Measurements from ENCODE around the gene ERAP2.

ERAP2 gene

DNA sequence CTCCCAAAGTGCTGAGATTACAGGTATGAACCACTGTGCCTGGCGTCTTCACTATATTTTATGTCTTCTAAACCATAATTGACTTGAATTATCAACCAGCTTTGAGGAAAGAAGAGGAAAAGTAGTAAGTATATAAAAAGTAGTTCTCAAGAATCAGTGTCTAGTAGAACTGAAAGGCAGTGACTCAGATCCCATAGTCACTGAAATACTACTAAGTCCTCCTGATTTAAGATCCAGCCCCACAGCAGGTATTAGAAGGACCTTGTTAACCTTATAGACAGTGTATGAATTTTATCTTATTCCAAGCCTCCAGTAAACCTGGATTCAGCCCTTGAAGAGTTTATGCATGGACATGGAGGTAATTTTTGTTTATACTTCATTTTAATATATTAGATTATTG is 91.1 kb downstream of the ERAP2 start:
- no peak overlapping the region for H3K4me3 ChIP-seq (ENCODE audit: low read length)
- TF ChIP-seq ZNF274 (IDR thresholded peaks at IDR 0.05; ENCODE audit: low read depth, low read length) = no peak

DNA sequence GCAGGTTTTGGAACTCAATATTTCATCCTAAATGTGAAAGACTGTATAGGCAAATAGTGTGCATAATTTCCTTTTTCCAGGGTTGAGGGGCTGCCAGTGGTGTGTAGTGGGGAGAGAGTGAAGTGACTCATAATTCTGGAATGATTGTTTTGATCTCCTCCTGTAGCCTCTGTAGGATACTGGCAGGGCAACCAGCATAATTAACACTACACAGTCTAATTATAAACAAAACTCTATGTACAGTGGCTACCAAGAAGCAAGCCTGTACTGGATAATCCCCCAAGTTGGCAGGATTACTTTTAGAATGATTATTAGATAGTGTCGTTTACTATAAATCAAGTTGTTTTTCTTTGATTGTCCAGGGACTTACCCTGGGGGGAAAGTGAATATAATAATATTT is 91.8 kb downstream of the ERAP2 start:
- no peak overlapping the region for H3K4me3 ChIP-seq (ENCODE audit: low read length)

DNA sequence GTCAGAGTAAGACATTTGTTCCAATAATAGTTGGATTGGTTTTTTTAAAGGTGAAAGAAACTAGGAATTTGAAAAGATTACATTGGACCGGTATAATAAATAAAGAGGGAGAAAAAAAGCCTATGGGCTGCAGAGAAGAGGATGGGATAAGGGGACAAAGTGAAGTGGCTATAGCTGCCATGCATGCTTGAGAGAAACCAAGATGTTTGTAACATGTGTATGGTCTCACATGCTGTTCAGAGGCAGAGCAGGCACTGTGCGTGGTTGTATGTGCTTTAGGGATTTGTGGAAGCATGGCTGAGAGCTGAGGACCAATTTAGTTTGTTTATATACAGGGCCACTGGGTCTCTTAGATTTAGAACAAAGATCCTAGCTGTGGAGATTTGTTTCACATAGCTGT is 92.3 kb downstream of the ERAP2 start:
- H3K4me3 ChIP-seq (ENCODE audit: low read length) = no peak overlapping the region

More for the DNA sequence above, 91.8 kb downstream of the ERAP2 start:
- no peak for TF ChIP-seq ZNF274 (IDR thresholded peaks at IDR 0.05; ENCODE audit: low read depth, low read length)

More for the DNA sequence above, 92.3 kb downstream of the ERAP2 start:
- TF ChIP-seq ZNF274 (IDR thresholded peaks at IDR 0.05; ENCODE audit: low read depth, low read length) = no peak

Measured in GM08714 (cell line).